Fibroblast of villous mesenchyme (primary cell): ENCODE results near the gene JHY. TPM values are rescaled to one million over a fixed set of nuclear protein-coding genes. Genes with fewer than 3 reads are reported as not detected.

Experiments used
- DNase-seq: peaks from one replicate; pipeline ENCODE4 v3.0.0-alpha.2; 2010; ENCODE audit warnings: low read depth
- H3K4me3 ChIP-seq: 2 replicates; pipeline ENCODE4 v1.5.1; 2011; ENCODE audit warnings: low read depth, mild to moderate bottlenecking, low read length
- CTCF ChIP-seq: IDR thresholded peaks from 2 replicates; pipeline ENCODE4 v1.5.1; 2012; ENCODE audit warnings: low read depth, mild to moderate bottlenecking, low read length; ENCODE audit not compliant: insufficient read depth
- total RNA-seq: library from RNA; depleted of rRNA; stranded (reverse); fragments of >200 nt; gene quantifications from 2 replicates; pipeline ENCODE4 v1.2.3, GENCODE V29; 2012

Gene JHY
- total RNA-seq, 1 donor: 5.2 TPM

- TF ChIP-seq CTCF: no peak
- no peak overlapping the region for H3K4me3 ChIP-seq
- no peak for DNase-seq
These were observed 34.4 kb upstream of the JHY start for GRCh38 chr11:122848186-122848585.

- peak; percentile 45 for DNase-seq
- TF ChIP-seq CTCF: peak; percentile 17
- no peak overlapping the region for H3K4me3 ChIP-seq
These were observed 32.4 kb upstream of the JHY start for GRCh38 chr11:122850076-122850631.

- H3K4me3 ChIP-seq: no peak overlapping the region
- no peak for DNase-seq
- TF ChIP-seq CTCF: no peak
These were observed 31.1 kb upstream of the JHY start for GRCh38 chr11:122851366-122851966.

- no peak overlapping the region for H3K4me3 ChIP-seq
- TF ChIP-seq CTCF: no peak
- DNase-seq: no peak
These were observed 30.3 kb upstream of the JHY start for GRCh38 chr11:122852074-122852795.

- H3K4me3 ChIP-seq: no peak overlapping the region
- TF ChIP-seq CTCF: no peak
These were observed 29.8 kb upstream of the JHY start for GRCh38 chr11:122852796-122853160.

GRCh38 chr11:122853261-122853660 is 29.3 kb upstream of the JHY start:
- no peak for TF ChIP-seq CTCF
- H3K4me3 ChIP-seq: no peak overlapping the region
- DNase-seq: no peak

More at GRCh38 chr11:122852796-122853160, 29.8 kb upstream of the JHY start:
- DNase-seq: no peak
